ENCODE results near the gene TRA2B. TPM values are rescaled to one million over a fixed set of nuclear protein-coding genes. Genes with fewer than 3 reads are reported as not detected.

TRA2B gene
- total RNA-seq, 2 donors from 2014 or later: 74.2 to 85.3 TPM

GRCh38 chr3:185959609-185960521, 22.1 kb upstream of the TRA2B start:
- intact Hi-C loops (cut with DNase I, micrococcal nuclease): no loop called here
- ATAC-seq (peak; percentile 66), DNase-seq (peak in 1 of 2 donors; percentile 41)

DNA sequence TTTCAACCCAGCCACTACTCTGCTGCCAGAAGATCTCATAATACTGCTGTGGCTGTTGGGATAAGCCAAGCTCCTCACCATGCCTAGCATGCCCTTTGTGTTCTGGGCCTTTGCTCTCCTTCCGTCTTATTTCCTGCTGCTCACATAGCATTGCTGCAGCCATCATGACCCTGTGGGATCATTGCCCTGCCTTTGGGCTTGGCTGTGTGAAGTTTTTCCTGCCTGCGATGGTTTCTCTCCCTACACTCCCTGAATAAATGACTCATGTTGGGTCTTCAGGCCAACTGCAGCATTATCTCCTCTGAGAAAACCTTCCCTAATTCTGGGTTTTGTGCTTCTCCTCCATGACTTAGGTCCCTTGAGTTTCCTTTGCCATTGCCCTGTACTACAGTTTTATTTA, 20.8 kb upstream of the TRA2B start:
- ATAC-seq (peak; percentile 47), DNase-seq (no peak)
- intact Hi-C loops (cut with DNase I, micrococcal nuclease): no loop called here

GRCh38 chr3:185956244-185956643, 18.4 kb upstream of the TRA2B start:
- ATAC-seq (peak; percentile 21), DNase-seq (no peak)

GRCh38 chr3:185954366-185954723, 16.5 kb upstream of the TRA2B start:
- ATAC-seq: peak; percentile 25
- no peak for DNase-seq
- intact Hi-C loops (cut with DNase I, micrococcal nuclease): no loop called here

More at GRCh38 chr3:185956244-185956643, 18.4 kb upstream of the TRA2B start:
- intact Hi-C loops (cut with DNase I, micrococcal nuclease): no loop called here

- DNase-seq (no peak), ATAC-seq (peak; percentile 45)
- intact Hi-C loops (cut with DNase I, micrococcal nuclease): no loop called here
Observed at GRCh38 chr3:185950728-185951127, 12.9 kb upstream of the TRA2B start.

GRCh38 chr3:185949515-185949914, 11.7 kb upstream of the TRA2B start:
- ATAC-seq (no peak), DNase-seq (no peak)
- intact Hi-C loops (cut with DNase I, micrococcal nuclease): no loop called here

- ATAC-seq: no peak
- no peak for DNase-seq
- intact Hi-C loops (cut with DNase I, micrococcal nuclease): no loop called here
Observed at GRCh38 chr3:185948292-185948691, 10.5 kb upstream of the TRA2B start.

GRCh38 chr3:185943760-185944106, 5.9 kb upstream of the TRA2B start:
- DNase-seq (no peak), ATAC-seq (no peak)
- intact Hi-C loops (cut with DNase I, micrococcal nuclease): no loop called here

DNA sequence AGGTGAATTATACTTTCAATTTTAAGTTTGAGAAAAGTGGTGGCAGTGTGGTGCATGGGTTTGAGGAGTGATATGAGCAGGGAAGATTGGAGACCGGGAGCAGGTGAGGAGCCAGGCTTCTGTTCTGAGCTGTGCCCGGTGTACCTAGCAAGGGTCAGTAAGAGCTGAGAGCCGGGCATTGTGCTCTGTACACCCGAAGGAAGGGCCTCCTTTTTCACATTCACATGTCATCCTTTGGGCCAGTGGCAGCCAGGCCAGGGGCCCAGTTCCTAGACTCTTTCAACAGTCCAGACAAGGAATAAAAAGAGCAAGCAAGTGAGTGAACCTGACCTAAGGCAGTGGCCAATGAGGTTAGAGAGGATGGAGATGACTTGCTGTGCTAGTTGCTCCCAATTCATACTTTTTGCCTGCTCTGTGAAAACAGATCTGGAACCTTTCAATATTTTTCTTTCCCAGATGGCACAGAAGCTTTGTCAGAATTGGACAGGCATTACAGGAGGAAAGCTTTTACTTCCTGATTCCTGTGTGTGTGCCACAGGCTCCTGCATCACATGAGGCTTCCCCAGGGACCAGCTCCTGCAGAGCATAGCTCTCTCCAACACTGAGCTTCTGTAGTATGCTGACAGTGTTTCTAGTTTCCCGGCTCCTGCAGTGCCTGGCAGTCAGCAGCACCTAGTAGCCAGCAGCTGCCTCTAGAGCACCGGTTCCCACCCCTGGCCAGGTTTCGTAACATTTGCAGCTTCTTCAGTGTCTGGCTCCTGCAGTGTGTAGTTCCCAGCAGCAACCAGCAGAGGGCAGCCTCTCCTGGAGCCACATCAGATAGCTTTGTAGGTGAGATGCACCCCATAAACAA, 5.3 kb upstream of the TRA2B start:
- DNase-seq (peak; percentile 85 to 86), ATAC-seq (peak; percentile 88)
- intact Hi-C loops (cut with DNase I, micrococcal nuclease): no loop called here

DNA sequence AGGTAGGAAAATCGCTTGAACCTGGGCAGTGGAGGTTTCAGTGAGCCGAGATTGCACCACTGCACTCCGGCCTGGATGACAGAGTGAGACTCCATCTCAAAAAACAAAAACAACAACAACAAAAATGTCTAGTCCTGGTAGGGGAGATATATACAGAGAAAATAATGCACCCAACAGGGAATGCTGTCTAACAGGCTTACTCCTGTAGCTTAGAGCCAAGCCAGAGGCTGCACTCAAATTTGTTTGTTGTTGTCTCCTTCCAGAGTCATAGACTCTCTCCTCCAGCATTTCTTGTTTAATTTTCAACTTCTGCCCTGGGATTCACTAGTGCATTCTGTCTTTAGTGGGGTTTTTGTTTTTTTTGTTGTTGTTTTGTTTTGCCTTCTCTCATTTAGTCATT, 4.6 kb upstream of the TRA2B start:
- no peak for ATAC-seq
- intact Hi-C loops (cut with DNase I, micrococcal nuclease): no loop called here
- no peak for DNase-seq

GRCh38 chr3:185940951-185941350, 3.1 kb upstream of the TRA2B start:
- intact Hi-C loops (cut with DNase I, micrococcal nuclease): no loop called here
- ATAC-seq: no peak

GRCh38 chr3:185939721-185940120, 1.9 kb upstream of the TRA2B start:
- DNase-seq (no peak), ATAC-seq (no peak)
- intact Hi-C loops (cut with DNase I, micrococcal nuclease): no loop called here

More at GRCh38 chr3:185940951-185941350, 3.1 kb upstream of the TRA2B start:
- no peak for DNase-seq

DNA sequence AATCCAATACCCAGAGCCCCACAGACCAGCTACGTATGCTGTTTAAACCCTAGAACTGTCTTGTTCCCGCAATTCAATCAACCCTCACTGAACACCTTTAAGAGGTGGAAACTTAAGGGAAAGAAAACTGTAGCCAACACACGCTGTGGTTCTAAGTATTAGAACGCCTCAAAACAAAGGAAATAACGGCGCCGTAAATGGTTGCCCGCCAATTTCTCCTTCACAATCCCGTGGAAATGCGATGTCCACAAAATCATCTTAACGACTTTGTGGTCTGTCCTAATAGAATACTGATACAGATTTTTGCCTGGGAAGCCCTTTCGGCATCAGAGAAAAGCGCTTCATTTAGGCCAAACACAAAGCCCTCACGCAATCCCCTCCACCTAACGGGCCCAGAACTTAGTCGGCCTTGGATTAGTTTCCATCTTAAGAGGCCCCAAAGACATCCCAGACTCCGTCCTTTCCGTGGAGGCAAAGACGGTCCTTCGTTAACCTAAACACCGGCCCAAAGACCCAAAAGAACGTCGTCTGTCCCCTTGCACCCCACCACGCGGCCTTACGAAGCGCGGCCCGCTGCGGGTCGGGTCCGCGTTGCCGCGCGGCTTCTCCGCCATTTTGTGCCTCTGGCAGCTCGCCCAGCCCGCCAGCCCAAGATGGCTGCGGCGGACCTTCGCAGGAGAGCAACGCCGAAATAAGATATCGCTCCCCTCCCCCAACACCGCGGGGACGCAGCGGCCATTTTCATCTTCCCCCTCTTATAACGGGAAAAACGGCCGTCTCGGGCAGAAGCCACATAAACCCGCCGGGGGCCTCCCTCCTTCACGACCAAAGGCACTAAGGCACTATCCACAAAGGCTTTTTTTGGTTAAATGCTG, 763 bp downstream of the TRA2B start:
- DNase-seq: peak; percentile 88 to 96
- ATAC-seq: peak; percentile 73
- intact Hi-C loops (cut with DNase I, micrococcal nuclease): no loop called here

- intact Hi-C loops (cut with DNase I, micrococcal nuclease): no loop called here
- no peak for DNase-seq
- ATAC-seq: no peak
Observed at GRCh38 chr3:185936273-185936629, 1.6 kb downstream of the TRA2B start.

GRCh38 chr3:185935465-185936272, 2.1 kb downstream of the TRA2B start:
- DNase-seq (no peak), ATAC-seq (no peak)
- intact Hi-C loops (cut with DNase I, micrococcal nuclease): no loop called here

GRCh38 chr3:185934767-185935464, 2.9 kb downstream of the TRA2B start:
- ATAC-seq (no peak), DNase-seq (no peak)
- intact Hi-C loops (cut with DNase I, micrococcal nuclease): no loop called here

- intact Hi-C loops (cut with DNase I, micrococcal nuclease): no loop called here
- ATAC-seq: no peak
- no peak for DNase-seq
Observed at GRCh38 chr3:185934174-185934557, 3.6 kb downstream of the TRA2B start.

All from left colon (tissue), 2 donors.